ENCODE measurements around the gene PAH.

The PAH gene

DNA sequence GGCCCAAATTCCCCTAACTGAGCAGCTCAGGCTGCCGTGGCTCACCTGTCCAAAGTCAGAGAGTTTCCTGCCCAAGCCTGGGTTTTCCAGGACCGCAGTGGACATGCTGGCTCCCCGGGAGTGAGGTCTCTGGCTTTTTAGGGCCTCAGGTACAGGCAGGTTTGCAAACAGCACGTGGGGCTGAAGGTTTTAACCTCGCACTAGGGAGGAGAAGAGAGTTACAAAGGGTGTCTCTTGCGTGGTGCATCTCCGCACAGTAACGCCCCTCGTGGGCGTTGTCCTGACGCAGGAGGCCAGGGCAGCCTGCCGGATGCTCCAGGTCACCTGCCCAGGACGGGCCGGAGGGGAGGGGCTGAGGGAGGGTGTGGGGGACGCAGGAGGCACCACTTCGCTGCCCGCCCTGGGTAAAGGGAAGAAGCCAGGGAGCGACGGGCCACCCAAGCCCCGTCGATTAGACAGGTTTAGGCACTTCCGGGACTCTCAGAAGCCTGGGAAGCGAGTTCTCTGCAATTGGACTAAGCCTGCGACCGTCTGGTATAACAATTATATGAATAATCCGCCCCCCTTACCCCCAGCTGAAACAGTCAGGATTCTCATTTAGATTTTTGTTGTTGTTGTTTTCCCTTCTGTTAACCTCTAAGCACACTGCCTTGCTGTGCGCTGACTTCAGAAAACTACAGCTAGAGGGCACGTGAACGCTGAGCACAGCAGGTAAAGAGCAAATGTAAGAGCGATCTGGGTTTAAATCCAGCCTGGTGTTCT is at the start of gene PAH:
Gene PAH (minus strand): TSS at position 219 of the 762 bp plus-strand sequence. CDS start 114 bp downstream, at position 105.
- DNase-seq (ENCODE audit: low read depth, low spot score), result peak; percentile 2

DNA sequence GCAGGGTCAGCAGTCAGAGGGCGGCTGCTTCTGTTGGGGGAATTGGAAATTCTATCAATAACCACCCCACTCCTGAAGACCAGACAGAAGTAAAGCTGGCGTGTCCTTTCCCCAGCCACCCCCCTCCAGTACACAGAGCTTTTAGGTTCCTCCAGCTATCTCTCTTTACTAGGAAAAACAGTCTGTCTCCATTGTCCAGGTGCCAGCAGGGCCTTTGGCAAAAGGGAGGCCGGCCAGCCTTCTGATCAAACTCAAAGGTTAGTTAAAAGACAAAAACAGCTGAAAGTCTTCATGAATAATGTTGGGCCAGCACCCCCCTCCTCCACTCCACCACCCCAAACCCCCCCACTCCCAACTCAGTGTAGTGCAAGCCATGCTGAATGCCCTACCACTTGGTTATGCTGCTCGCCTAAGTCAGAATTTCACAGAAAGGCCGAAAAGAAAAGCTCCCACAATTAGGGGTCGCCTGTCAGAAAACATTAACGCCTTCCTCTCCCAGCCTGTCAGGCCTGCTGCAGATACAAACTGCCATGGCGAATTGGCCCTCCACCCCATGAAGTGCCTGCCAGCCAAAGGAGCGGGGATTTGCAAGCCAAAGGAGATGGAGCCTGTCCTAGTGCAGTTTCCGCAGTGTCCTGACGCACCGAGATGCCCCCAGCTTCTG is 49.3 kb upstream of the PAH start:
- no peak for DNase-seq (ENCODE audit: low read depth, low spot score)

DNA sequence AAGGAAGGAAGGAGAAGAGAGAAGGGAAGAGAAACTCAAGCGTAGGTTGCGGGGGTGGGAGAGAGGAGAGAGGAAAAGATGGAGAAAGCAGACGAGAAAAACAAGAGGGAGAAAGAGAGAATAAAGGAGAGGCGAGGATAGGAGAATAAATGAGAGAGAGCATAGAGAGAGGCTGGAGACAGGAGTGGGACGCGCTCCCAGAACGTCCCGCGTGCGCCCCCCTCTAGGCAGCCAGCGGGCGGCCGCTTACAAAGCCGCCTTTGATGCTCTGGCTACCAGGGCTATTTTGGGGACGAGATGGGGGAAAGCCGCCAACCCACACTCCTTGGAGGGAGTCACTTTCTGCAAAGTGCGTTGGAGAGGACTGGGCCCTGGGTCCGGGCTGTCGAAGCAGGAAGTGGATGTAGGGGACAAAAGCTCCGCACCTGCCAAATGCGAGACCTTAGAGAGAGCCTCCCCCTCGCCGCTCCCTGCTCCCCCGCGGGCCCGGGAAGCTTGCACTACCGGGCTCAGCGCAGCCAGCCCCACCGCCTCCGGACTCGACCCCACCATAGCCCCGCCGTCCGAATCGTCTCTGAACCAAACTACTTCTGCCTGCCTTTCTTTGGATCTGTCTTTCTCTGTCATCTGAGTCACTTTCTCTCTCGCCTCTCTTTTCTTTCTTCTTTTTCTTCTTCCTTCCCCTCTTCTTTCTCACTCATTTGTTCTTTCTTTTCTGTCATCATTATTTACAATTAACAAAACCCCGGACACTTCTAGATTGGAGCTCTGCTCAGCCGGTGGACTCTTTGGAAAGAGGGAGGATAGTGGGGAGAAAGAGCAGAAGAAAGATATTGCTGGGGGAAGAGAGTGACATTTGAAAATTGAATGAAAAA is 48.5 kb upstream of the PAH start:
- DNase-seq (ENCODE audit: low read depth, low spot score), result no peak

DNA sequence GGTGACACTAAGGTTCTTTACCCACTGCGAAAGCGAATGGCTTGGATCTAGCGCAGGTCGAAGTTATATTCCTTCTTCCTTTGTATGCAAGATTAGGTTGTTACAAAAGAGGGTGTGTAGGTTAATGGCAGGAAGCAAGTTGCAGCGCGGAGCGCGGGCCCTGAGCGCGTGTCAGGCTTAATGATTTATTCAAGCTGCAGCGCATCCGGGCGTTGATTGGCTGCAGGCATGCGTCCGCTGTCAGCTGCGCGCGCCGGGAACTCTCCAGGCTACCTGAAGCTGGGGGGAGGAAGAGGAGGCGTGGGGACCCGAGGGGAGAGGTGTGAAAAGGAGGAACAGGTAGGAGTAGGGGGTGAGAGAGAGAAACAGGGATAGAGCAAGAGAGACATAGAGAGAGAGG is 47.8 kb upstream of the PAH start:
- DNase-seq (ENCODE audit: low read depth, low spot score), result peak; percentile 12

DNA sequence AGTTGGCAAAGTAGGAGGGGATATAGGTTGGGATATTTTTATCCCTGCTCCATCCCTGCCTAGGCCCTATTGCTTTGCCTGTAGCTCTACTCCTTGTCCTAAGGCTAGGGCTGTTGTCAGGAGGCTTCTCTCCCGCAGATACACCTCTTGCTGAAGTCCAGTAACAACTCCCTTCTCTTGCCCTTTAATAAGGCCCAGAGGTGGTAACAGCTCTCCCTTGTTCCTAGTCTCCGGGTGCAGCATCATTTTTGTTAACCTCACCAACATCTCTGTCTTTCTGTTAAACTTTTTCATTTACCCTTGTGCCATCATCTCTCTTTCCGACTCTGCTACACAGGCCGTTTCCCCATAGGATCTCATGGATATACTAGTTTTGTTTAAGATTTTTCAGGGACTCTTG is 46.8 kb upstream of the PAH start:
- no peak for DNase-seq (ENCODE audit: low read depth, low spot score)

DNA sequence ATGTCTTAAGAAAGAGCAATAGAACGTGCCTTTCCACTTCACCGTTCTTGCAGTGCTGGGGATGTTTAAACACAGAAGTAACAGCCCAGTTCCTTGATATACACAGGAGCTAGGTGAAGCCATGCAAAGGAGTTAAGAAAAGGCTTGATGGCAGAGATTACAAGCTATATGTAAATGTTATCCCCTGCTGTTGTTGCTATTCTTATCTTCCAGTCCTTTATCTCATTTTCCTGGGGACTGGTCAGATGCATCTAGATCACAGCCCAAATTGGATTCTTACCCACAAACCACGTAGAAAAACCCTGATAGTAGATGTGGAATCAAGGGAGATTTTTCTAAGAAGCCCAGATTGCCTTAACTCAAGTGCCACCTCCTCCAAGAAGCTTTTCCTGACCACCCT is 45.9 kb upstream of the PAH start:
- DNase-seq (ENCODE audit: low read depth, low spot score), result no peak

DNA sequence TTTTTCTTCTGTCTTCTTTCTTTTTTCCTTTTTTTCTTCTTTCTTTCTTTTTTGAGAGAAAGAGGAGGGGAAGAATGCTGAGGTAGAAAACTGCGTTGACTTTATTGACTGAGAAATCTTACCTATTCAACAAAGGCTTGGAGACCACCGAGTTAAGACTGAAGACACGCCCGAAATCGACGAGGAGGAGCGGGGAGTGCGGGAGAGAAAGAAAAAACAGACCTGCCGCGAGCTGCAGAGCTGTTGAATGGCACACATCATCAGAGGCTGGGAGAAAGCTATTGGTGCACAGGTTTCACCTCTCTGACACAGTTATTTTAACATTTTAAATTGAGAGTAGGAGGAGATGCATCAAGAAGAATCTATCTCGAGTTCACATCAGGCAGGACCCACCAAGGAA is 45.5 kb upstream of the PAH start:
- no peak for DNase-seq (ENCODE audit: low read depth, low spot score)

DNA sequence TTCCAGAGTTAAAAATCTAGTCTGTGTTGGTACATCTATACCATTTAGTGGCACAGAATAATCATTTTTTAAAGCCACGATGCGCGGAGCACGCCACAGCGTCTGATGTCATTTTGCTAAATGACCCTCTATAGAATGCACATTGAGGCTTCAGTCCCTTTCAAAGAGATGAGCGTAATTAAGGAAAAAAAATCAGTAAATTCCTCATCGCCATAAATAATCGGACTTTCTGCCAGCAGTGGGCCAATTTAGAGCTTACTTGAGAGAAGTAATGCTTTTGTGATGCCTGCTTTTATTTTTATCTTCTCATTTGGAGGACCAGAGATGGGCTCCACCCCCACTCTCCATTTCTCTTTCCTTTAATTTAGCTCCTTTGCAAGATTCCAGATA is 44.4 kb upstream of the PAH start:
- DNase-seq (ENCODE audit: low read depth, low spot score), result peak; percentile 4

DNA sequence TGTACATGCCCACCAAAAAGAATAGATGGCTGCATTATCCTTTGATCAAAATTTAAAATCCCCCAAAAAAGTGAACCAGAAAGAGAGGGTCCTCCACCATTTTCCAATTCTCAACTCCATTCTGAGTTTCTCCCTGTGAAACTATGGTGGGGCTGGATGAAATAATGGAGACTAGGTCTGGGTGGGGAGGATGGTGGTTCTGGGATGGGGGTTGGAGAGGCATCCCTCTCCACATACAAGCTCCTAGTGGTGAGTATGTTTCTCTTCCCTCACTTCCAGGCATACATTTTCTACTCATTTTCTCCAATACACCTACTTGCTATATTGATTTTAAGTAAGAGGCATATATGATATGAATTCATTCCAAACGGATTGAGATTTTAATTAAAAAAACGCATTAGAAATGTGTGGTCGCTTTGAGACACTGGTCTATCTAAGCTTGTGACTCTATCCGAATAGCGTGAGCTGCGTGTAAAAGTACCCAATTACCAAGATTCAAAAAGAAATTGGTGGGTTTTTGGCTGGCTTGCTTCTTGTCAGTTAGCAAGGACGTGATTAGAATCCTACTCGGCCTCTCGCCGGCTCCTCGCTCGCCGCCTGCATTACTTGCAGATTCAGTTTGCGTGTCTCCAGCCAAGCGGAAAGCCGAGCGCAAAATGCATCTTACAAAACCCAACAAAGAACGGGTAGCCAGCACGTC is 43.9 kb upstream of the PAH start:
- DNase-seq (ENCODE audit: low read depth, low spot score), result peak; percentile 42

DNA sequence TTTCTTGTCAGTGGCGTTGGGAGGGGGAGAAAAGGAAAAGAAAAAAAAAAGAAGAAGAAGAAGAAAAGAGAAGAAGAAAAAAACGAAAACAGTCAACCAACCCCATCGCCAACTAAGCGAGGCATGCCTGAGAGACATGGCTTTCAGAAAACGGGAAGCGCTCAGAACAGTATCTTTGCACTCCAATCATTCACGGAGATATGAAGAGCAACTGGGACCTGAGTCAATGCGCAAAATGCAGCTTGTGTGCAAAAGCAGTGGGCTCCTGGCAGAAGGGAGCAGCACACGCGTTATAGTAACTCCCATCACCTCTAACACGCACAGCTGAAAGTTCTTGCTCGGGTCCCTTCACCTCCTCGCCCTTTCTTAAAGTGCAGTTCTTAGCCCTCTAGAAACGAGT is 42.3 kb upstream of the PAH start:
- DNase-seq (ENCODE audit: low read depth, low spot score), result no peak

DNA sequence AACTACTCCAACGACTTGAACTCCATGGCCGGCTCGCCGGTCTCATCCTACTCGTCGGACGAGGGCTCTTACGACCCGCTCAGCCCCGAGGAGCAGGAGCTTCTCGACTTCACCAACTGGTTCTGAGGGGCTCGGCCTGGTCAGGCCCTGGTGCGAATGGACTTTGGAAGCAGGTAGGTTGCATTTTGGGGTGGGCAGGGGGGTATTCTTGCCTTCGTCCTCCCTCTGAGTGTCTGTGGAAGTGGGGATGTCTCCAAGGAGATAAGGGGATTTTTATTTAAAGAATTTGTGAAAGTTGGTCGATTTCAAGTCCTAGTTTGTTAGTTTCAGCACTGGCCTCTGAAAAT is 41.8 kb upstream of the PAH start:
- no peak for DNase-seq (ENCODE audit: low read depth, low spot score)

DNA sequence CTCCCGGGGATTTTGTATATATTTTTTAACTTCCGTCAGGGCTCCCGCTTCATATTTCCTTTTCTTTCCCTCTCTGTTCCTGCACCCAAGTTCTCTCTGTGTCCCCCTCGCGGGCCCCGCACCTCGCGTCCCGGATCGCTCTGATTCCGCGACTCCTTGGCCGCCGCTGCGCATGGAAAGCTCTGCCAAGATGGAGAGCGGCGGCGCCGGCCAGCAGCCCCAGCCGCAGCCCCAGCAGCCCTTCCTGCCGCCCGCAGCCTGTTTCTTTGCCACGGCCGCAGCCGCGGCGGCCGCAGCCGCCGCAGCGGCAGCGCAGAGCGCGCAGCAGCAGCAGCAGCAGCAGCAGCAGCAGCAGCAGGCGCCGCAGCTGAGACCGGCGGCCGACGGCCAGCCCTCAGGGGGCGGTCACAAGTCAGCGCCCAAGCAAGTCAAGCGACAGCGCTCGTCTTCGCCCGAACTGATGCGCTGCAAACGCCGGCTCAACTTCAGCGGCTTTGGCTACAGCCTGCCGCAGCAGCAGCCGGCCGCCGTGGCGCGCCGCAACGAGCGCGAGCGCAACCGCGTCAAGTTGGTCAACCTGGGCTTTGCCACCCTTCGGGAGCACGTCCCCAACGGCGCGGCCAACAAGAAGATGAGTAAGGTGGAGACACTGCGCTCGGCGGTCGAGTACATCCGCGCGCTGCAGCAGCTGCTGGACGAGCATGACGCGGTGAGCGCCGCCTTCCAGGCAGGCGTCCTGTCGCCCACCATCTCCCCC is 41.2 kb upstream of the PAH start:
- peak; percentile 75 for DNase-seq (ENCODE audit: low read depth, low spot score)

DNA sequence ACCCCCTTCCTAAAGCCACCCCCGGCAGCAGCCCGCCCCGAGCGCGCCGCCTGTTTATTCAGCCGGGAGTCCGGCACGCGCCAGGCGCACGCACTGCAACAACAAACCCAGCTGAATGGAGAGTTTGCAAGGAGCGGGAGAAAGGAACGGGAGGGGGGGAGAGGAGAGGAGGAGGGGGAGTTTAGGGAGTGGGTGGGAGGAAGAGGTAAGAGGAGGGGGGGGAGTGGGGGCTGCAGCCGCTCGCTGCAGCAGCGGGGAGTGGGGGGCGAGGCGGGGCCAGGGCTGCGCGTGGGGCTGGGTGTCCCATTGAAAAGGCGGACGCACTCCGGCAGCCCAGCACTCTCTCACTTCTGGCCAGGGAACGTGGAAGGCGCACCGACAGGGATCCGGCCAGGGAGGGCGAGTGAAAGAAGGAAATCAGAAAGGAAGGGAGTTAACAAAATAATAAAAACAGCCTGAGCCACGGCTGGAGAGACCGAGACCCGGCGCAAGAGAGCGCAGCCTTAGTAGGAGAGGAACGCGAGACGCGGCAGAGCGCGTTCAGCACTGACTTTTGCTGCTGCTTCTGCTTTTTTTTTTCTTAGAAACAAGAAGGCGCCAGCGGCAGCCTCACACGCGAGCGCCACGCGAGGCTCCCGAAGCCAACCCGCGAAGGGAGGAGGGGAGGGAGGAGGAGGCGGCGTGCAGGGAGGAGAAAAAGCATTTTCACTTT is 40.5 kb upstream of the PAH start, which contains the start of gene ASCL1:
Gene ASCL1 (plus strand): TSS at position 336 of the 712 bp plus-strand sequence. CDS start 571 bp downstream, outside the sequence.
- DNase-seq (ENCODE audit: low read depth, low spot score), result peak; percentile 67

DNA sequence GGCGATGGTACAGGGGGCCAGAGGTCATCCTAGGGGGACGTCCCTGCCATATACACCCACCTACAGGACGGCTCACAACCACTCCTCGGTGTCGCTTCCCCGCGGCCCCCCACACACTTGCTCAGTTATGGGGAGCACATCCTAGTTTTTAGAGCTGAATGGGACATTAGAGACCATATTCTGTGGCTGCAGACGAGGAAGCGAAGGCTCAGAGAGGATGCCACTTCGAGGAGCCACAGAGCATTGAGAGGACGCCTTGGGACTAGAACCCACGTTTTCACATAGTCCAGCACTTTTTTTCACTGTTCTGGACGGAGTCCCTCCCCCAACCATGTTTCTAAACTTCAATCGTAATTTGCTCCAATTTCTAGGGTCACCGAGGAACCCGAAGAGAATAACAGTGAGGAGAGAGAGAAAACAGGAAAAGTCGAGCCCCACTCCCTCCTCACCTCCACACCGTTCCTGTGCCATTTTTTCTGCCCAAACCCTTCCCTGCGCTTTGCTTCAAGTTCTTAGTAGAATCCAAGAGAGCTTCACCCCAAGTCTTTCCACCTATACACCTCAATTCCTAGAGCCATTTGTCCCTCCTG is 39.8 kb upstream of the PAH start:
- DNase-seq (ENCODE audit: low read depth, low spot score), result no peak

DNA sequence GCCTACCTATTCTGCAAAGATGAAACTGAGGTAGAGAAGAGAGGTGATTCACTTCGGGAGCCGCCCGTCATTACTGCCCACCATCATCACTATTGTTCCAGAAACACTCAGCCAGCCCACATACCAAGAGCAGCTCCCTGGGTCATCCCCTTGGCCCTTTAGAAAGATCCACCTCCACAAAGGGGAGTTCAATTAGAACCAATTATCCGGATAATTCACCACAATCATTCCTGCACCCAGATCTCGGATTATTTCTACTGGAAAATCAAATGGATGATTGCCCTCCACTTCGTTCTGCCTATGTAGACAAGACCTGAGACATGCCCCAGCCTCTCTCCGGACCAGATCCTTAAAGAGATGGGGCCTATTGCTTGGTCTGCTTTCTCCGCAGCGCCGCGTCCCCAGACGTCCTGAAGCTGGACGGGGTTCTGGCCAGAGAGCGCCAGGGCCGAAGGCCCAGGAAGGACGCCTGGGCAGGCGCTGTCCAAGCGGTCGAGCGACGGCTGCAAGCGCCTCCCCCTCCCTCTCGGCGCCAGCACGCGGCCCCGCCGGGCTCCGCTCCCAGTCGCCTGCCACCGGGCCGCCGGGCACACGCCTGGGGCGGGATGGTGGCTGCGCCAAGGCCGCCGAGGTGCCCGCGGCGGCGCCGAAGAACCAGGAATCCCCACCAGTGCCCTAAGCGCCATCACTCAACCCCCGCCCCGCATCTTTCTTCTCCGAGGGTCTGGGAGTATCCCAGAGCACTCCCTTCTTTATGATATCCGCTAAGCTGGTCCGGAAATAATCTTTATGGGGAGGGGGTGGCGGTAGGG is 39.1 kb upstream of the PAH start:
- DNase-seq (ENCODE audit: low read depth, low spot score), result peak; percentile 42

DNA sequence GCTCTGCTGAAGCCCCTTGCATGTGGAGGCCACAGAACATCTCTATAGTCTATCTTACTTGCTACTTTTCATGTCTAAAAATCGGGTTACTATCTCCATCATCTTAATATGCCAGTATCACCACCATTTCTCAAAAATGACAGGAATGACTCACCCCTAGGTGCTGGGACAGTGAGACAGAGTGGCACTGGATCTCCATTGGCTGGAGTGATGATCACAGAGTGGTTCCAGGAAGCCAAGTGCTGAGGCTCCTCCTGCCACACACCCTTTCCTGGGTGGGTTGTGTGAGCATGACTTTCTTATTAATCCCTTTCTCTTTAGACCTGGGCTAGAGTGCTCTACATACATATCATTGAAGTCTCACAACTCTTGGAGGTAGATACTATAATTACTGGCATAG is 37.1 kb upstream of the PAH start:
- DNase-seq (ENCODE audit: low read depth, low spot score), result no peak

DNA sequence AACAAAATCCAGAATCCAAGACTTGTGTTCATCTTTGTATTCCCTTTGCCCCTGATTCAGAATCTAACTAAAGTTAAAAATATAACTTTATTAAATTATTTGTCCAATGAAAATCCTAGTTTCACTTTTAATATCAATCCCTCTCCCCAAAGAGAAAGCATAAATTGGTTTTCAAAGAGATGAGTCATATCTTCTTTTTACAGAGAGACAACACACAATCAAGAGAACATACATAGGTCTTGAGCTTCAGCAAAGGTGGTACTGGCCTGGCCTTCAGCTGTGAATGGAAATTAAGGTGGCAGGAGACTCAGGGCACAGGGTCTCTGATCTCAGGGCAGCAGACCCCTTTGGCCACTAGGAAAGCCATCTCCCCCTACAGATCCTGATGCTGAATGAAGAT is 36.2 kb upstream of the PAH start:
- no peak for DNase-seq (ENCODE audit: low read depth, low spot score)

DNA sequence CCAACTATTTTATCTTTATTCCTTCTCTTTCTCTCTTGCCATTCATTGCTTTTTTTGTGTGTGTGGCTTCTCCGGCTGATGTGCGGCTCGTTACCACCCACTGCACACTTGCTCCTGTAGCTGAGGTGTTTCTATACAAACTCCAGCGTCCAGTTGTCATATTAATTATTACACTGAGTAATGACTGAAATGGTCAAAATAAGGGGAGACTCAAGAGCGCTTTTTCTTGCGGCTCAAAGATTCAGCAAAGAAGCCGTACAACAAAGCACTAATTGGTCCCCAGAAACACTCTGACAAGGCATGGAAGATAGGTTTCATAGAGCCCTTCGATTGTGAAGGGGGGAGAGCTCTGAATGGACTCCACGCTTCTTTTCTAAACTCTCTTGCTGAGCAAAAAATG is 34.8 kb upstream of the PAH start:
- DNase-seq (ENCODE audit: low read depth, low spot score), result no peak

DNA sequence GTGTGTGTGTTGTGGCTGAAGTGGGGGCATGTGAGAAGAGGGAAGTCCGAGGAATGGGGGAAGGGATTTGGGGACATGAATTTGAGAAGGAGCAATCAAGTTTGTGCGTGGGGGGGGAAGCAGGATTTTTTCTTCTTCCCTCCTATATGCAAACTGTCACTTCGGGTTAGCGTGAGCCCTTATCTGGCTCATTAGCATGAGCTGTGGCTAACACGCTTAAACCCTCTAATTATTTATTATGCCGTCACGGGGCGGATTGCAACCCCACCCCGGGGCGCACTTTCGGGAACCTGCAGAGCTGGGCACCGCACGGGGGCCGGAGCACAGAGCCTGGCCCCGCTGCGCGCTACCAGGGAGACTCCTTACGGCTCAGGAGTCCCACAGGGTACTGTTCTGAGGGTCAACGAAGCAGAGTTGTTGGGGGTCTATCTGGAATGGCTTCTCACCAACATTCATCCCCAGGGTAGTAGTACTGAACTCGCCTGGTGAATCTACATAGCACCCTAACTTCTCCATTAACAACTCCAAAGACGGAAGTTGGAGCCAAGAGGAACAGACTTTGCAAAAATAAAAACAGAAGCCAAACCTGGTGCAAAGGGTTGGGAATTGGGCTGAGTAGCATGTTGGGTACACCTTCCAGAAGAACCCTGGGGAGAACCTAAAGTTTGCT is 34.0 kb upstream of the PAH start:
- DNase-seq (ENCODE audit: low read depth, low spot score), result no peak
